ENCODE results near the gene MBTD1.
"Not testable (repeated sequence)": the region's sequence is repeated elsewhere in the genome, so short reads cannot be mapped to it uniquely, and the experiment has no call there.

The MBTD1 gene

DNA sequence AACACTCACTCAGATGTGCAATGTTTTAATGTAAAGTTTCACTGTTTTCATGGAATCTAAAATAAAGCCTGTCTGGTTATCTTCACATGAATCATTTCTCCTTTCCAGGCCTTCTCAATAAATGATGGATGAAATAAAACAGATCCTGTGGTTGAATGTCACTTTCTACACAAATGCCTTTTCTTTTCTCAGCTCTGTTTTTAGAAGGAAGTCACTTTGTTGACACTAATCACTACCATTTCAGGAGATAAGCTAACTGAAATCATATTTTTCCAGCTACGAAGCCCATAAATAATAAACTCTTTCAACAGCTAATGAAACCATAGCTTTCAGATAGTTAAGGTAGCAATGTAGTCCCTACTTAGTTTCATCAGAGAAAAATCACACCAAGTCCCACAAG is 75.7 kb downstream of the MBTD1 start:
- no peak for DNase-seq (ENCODE audit: low read depth in 2 of 2)

GRCh38 chr17:51180486-51180885 is 79.4 kb downstream of the MBTD1 start:
- TF ChIP-seq CTCF (IDR thresholded peaks at IDR 0.05; ENCODE audit: low read depth, low read length), result no peak
- no peak for DNase-seq (ENCODE audit: low read depth in 2 of 2)
- no peak overlapping the region for H3K4me3 ChIP-seq (replicated peaks in 1 of 2; ENCODE audit: low read depth in 2 of 2, low read length in 2 of 2)

More for the DNA sequence above, 75.7 kb downstream of the MBTD1 start:
- no peak overlapping the region for H3K4me3 ChIP-seq (replicated peaks in 1 of 2; ENCODE audit: low read depth in 2 of 2, low read length in 2 of 2)
- TF ChIP-seq CTCF (IDR thresholded peaks at IDR 0.05; ENCODE audit: low read depth, low read length), result no peak

DNA sequence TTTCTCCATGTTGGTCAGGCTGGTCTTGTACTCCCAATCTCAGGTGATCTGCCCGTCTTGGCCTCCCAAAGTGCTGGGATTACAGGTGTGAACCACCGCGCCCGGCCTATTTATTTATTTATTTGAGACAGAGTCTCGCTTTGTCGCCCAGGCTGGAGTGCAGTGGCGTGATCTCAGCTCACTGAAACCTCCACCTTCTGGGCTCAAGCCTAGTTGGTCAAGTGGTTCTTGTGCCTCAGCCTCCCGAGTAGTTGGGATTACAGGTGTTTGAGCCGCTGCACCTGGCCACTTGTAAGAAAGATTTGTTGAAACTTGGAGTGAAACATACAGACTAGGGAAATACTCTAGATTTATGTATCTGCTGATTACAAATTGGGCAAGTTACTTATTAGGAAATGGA is 87.8 kb downstream of the MBTD1 start:
- DNase-seq (ENCODE audit: low read depth in 2 of 2); H3K4me3 ChIP-seq (replicated peaks in 1 of 2; ENCODE audit: low read depth in 2 of 2, low read length in 2 of 2): not testable (repeated sequence)

DNA sequence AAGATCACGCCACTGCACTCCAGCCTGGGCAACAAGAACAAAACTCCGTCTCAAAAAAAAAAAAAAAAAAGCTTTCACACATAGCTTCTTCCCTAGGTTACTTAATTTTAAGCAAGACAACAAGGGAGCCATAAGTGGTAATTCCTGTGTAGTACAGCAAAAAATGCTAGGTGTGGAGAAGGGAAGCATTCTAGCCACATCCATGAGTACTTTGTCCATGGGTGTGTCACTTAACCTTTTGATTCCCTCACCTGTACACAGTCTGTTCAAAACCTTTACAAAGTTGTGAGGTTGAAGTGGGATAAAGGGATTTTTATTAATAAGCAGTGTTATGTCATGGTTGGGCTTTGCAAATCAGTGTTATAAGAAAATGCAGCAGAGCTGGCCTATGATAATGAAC is 89.1 kb downstream of the MBTD1 start:
- no peak for DNase-seq (ENCODE audit: low read depth in 2 of 2)
- H3K4me3 ChIP-seq (replicated peaks in 1 of 2; ENCODE audit: low read depth in 2 of 2, low read length in 2 of 2), result no peak overlapping the region
- no peak for TF ChIP-seq CTCF (IDR thresholded peaks at IDR 0.05; ENCODE audit: low read depth, low read length)

GRCh38 chr17:51169340-51169739 is 90.5 kb downstream of the MBTD1 start:
- H3K4me3 ChIP-seq (replicated peaks in 1 of 2; ENCODE audit: low read depth in 2 of 2, low read length in 2 of 2), result no peak overlapping the region
- TF ChIP-seq CTCF (IDR thresholded peaks at IDR 0.05; ENCODE audit: low read depth, low read length), result no peak
- DNase-seq (ENCODE audit: low read depth in 2 of 2), result no peak

DNA sequence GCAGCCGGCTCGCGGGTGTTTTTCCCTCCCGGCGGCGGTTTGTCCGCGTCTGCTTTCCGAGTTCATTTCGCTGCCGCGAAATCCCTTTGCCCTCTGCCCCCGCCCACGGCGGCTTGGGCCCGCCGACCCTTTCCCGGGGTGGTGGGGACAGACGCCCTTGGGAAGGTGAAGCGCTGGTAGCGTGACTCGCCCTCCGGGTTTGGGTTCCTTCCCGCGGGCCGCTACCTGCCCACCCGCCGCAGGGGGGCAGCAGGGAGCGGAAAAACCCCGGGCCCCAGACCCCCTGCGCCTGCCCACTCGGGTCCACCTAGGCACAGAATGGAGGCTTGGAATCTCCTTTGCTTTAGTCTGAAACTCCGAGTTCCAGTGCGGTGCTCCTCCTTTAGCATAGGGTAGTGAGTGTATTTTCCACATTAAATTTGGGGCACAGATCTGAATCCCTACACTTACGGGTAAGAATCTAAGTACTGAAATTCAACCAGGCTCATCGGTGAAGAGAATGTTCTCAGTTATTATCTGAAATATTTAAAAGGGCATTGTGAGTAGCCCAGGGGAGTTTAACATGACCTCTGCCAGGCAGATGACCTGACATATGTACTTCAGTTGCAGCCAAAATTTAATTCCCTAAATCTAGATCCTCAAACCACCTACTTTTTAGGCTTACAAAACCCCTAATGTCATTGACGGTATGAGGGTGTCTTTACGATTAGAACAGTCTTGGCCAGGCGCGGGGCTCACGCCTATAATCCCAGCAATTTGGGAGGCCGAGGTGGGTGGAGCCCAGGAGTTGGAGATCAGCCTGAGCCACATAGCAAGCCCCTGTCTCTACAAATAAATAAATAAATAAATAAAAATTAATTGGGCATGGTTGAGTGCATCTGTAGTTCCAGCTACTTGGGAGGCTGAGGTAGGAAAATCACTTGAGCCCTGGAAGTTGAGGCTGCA is 92.6 kb downstream of the MBTD1 start:
- DNase-seq (ENCODE audit: low read depth in 2 of 2), result peak; percentile 42 to 46
- TF ChIP-seq CTCF (IDR thresholded peaks at IDR 0.05; ENCODE audit: low read depth, low read length), result peak; percentile 83
- peak overlapping the region; percentile 95 to 96 for H3K4me3 ChIP-seq (replicated peaks in 1 of 2; ENCODE audit: low read depth in 2 of 2, low read length in 2 of 2)

GRCh38 chr17:51166198-51166986 is 93.5 kb downstream of the MBTD1 start, which contains the start of gene NME2:
Gene NME2, plus strand, starts transcription at chr17:51166411. Its CDS starts 420 bp downstream, at chr17:51166831.
- H3K4me3 ChIP-seq (replicated peaks in 1 of 2; ENCODE audit: low read depth in 2 of 2, low read length in 2 of 2), result peak within 1 kb of the TSS; percentile 95 to 96
- peak; percentile 84 to 86 for DNase-seq (ENCODE audit: low read depth in 2 of 2)
- TF ChIP-seq CTCF (IDR thresholded peaks at IDR 0.05; ENCODE audit: low read depth, low read length), result no peak
